Measurements from ENCODE around the gene VSTM5. TPM values are rescaled to one million over a fixed set of nuclear protein-coding genes. Genes with fewer than 3 reads are reported as not detected.

Gene VSTM5
- polyA plus RNA-seq (0.13 to 0.16 TPM (median 0.15 TPM) in 3 replicates), polyA minus RNA-seq (0.29 TPM in 1 of 3 replicates, not detected in the others)
- not detected for polyA plus RNA-seq (2011; ENCODE audit: low read depth)
- 0.08 and 0.11 TPM in 2 replicates for polyA plus RNA-seq (2011; cell fraction: cytosol; rRNA removed)
- 0.48 and 0.85 TPM in 2 replicates for polyA plus RNA-seq (2011; cell fraction: nucleus; rRNA removed)
- 0.49 TPM in 1 of 2 replicates, not detected in the other for polyA plus RNA-seq (2012; ENCODE audit: low replicate concordance)
- polyA minus RNA-seq (2011; cell fraction: cytosol; rRNA and poly(A)+ RNA removed) = not detected
- polyA minus RNA-seq (2011; cell fraction: nucleus; rRNA and poly(A)+ RNA removed) = 0.11 and 0.31 TPM in 2 replicates

- Histone ChIP-seq H3K9me3 (ENCODE audit: control insufficient read depth, low read depth, low read length) (no peaks in the 10 kb centered on the region), H3K79me2 (ENCODE audit: control insufficient read depth, insufficient read depth, low read length) (no peaks in the 10 kb centered on the region), H3K27ac (ENCODE audit: control insufficient read depth, insufficient read depth, low read length) (no peak within 1 kb of the TSS), H3K9ac (ENCODE audit: control insufficient read depth, extremely low read depth, insufficient read depth, low read length) (peak within 1 kb of the TSS; percentile 22), H3K4me2 (ENCODE audit: control insufficient read depth, extremely low read depth, insufficient read depth, low read depth, low read length) (peak within 1 kb of the TSS; percentile 60), H3K4me1 (ENCODE audit: control insufficient read depth, extremely low read depth, insufficient read depth, low read length) (peaks cover 9% of the 10 kb centered on the region), H3K36me3 (ENCODE audit: control insufficient read depth in 2 of 2, extremely low read depth in 1 of 2, insufficient read depth in 2 of 2, low read length in 2 of 2) (no peaks in the 10 kb centered on the region), H3K9me1 (ENCODE audit: control insufficient read depth, extremely low read depth, insufficient read depth, low read length) (no peaks in the 10 kb centered on the region), H2AFZ (ENCODE audit: control insufficient read depth, low read length) (peak within 1 kb of the TSS; percentile 63), H4K20me1 (ENCODE audit: control insufficient read depth, extremely low read depth, insufficient read depth, low read length) (no peaks in the 10 kb centered on the region), H3K4me3 (ENCODE audit: control insufficient read depth in 2 of 3, extremely low read depth in 1 of 3, insufficient read depth in 2 of 3, low read depth in 1 of 3, low read length in 3 of 3) (peak within 1 kb of the TSS; percentile 20 to 57 (median 35)), H3K27me3 (ENCODE audit: control insufficient read depth, extremely low read depth, insufficient read depth, low read length) (no peaks in the 10 kb centered on the region)
- DNase-seq (ENCODE audit: low read depth, low spot score) = no peak
- dilution Hi-C loops (cut with MboI; ENCODE audit: extremely low pct_ligation_motif_present, low sequenced_read_pairs) = no loop called here
- FAIRE-seq = no peak
- TF ChIP-seq CTCF (optimal IDR thresholded peaks at IDR 0.05 in 1 of 3, IDR thresholded peaks at IDR 0.05 in 1 of 3, conservative IDR thresholded peaks at IDR 0.05 in 1 of 3; ENCODE audit: extremely low read depth in 1 of 3, insufficient read depth in 2 of 3, low read length in 3 of 3) (no peak), EZH2 (IDR thresholded peaks at IDR 0.05; ENCODE audit: low read length) (no peak)
Measured at GRCh38 chr11:93850594-93851018, at the start of gene VSTM5. Gene VSTM5, minus strand, starts transcription at chr11:93850618. Its CDS starts 116 bp downstream, at chr11:93850502.

- no peaks in the 10 kb centered on the region for H3K9me1 ChIP-seq (ENCODE audit: control insufficient read depth, extremely low read depth, insufficient read depth, low read length)
- no peak overlapping the region for H3K9ac ChIP-seq (ENCODE audit: control insufficient read depth, extremely low read depth, insufficient read depth, low read length)
- no peaks in the 10 kb centered on the region for H3K27me3 ChIP-seq (ENCODE audit: control insufficient read depth, extremely low read depth, insufficient read depth, low read length)
- no peaks in the 10 kb centered on the region for H4K20me1 ChIP-seq (ENCODE audit: control insufficient read depth, extremely low read depth, insufficient read depth, low read length)
- H3K4me1 ChIP-seq (ENCODE audit: control insufficient read depth, extremely low read depth, insufficient read depth, low read length) = no peaks in the 10 kb centered on the region
- no peak overlapping the region for H3K27ac ChIP-seq (ENCODE audit: control insufficient read depth, insufficient read depth, low read length)
- no peak overlapping the region for H3K4me2 ChIP-seq (ENCODE audit: control insufficient read depth, extremely low read depth, insufficient read depth, low read depth, low read length)
- DNase-seq (ENCODE audit: low read depth, low spot score) (peak; percentile 38), FAIRE-seq (peak; percentile 66)
- no peak overlapping the region for H3K4me3 ChIP-seq (ENCODE audit: control insufficient read depth in 2 of 3, extremely low read depth in 1 of 3, insufficient read depth in 2 of 3, low read depth in 1 of 3, low read length in 3 of 3)
- H3K36me3 ChIP-seq (ENCODE audit: control insufficient read depth in 2 of 2, extremely low read depth in 1 of 2, insufficient read depth in 2 of 2, low read length in 2 of 2) = no peaks in the 10 kb centered on the region
- TF ChIP-seq EZH2 (IDR thresholded peaks at IDR 0.05; ENCODE audit: low read length) = no peak
- peak; percentile 64 to 82 (median 72) for TF ChIP-seq CTCF (optimal IDR thresholded peaks at IDR 0.05 in 1 of 3, IDR thresholded peaks at IDR 0.05 in 1 of 3, conservative IDR thresholded peaks at IDR 0.05 in 1 of 3; ENCODE audit: extremely low read depth in 1 of 3, insufficient read depth in 2 of 3, low read length in 3 of 3)
- H2AFZ ChIP-seq (ENCODE audit: control insufficient read depth, low read length) = no peak overlapping the region
- no peaks in the 10 kb centered on the region for H3K9me3 ChIP-seq (ENCODE audit: control insufficient read depth, low read depth, low read length)
- no peaks in the 10 kb centered on the region for H3K79me2 ChIP-seq (ENCODE audit: control insufficient read depth, insufficient read depth, low read length)
- dilution Hi-C loops (cut with MboI; ENCODE audit: extremely low pct_ligation_motif_present, low sequenced_read_pairs) = no loop called here
Measured at GRCh38 chr11:93895106-93895862, 44.9 kb upstream of the VSTM5 start.
